WTC11 (cell line): ENCODE data around the gene TMEM80.

ENCODE experiments used
- CREB1 ChIP-seq: sonication (generic); formaldehyde crosslinking; IDR thresholded peaks from 2 replicates; pipeline ENCODE4 v1.8.0; 2023; ENCODE audit warnings: mild to moderate bottlenecking, missing genetic modification reagents
- FOXJ3 ChIP-seq: sonication (generic); formaldehyde crosslinking; IDR thresholded peaks from 2 replicates; pipeline ENCODE4 v1.9.0; 2021; ENCODE audit warnings: missing genetic modification reagents, mild to moderate bottlenecking, borderline replicate concordance
- OVOL2 ChIP-seq: fragments of 250-450 bp; sonication (Bioruptor Pico); IDR thresholded peaks from 2 replicates; pipeline ENCODE4 v1.9.0; 2021; ENCODE audit warnings: mild to moderate bottlenecking, borderline replicate concordance
- TF ChIP-seq, protein P1 (sequence below): sonication (generic); formaldehyde crosslinking; IDR thresholded peaks from 2 replicates; pipeline ENCODE4 v1.8.0; 2022; ENCODE audit warnings: mild to moderate bottlenecking, missing genetic modification reagents
- TF ChIP-seq, protein P2 (sequence below): fragments of 250-450 bp; sonication (Bioruptor Pico); IDR thresholded peaks from 2 replicates; pipeline ENCODE4 v1.8.0; 2021; ENCODE audit warnings: mild to moderate bottlenecking
- TF ChIP-seq, protein P3 (sequence below): fragments of 200-600 bp; IDR thresholded peaks from 2 replicates; pipeline ENCODE4 v1.8.0; 2022; ENCODE audit warnings: antibody characterized with exemption

DNA sequence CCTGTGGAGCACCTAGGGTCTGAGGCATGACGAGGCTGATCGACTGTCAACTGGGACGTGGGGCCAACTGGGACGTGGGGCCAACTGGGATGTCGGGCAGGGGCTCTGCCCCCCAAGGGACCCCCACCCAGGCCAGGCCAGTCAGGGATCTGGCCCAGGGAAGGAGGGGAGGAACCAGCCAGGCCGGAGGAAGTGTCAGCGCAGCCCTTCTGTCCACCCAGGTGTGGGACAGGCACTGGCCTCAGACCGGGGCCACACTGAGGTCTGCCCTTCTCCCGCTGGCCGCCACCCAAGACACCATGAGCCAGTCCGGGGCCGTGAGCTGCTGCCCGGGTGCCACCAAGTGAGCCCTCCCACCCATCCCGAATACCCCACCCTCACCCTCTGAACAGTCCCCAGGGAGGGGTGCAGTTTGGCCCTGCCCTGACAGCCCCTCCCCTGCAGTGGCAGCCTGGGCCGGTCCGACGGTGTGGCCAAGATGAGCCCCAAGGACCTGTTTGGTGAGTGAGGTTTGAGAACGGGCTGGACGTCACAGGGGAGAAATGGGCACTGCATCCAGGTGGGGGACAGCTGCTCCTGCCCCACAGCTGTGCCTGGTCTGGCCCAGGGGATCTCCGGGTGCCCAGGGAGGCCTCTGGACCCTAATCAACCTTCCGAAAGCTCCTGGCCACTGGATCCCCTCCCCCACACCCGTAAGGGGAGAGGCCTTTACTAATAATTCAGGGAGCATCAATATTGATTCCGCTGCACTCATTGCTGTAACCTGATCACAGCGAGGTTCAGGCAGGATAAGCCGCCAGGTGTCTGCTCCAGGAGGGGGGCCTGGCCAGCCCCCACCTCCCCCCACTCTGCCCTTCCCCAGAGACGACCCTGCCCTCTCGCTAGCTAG, 13.7 kb downstream of the TMEM80 start:
- TF ChIP-seq CREB1 (CRISPR knock-in tag) (no peak), OVOL2 (CRISPR knock-in tag) (no peak), FOXJ3 (no peak)
- TF ChIP-seq, protein P1, sequence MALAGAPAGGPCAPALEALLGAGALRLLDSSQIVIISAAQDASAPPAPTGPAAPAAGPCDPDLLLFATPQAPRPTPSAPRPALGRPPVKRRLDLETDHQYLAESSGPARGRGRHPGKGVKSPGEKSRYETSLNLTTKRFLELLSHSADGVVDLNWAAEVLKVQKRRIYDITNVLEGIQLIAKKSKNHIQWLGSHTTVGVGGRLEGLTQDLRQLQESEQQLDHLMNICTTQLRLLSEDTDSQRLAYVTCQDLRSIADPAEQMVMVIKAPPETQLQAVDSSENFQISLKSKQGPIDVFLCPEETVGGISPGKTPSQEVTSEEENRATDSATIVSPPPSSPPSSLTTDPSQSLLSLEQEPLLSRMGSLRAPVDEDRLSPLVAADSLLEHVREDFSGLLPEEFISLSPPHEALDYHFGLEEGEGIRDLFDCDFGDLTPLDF (CRISPR knock-in tag): no peak
- TF ChIP-seq, protein P2, sequence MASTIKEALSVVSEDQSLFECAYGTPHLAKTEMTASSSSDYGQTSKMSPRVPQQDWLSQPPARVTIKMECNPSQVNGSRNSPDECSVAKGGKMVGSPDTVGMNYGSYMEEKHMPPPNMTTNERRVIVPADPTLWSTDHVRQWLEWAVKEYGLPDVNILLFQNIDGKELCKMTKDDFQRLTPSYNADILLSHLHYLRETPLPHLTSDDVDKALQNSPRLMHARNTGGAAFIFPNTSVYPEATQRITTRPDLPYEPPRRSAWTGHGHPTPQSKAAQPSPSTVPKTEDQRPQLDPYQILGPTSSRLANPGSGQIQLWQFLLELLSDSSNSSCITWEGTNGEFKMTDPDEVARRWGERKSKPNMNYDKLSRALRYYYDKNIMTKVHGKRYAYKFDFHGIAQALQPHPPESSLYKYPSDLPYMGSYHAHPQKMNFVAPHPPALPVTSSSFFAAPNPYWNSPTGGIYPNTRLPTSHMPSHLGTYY (CRISPR knock-in tag): no peak
- TF ChIP-seq, protein P3, sequence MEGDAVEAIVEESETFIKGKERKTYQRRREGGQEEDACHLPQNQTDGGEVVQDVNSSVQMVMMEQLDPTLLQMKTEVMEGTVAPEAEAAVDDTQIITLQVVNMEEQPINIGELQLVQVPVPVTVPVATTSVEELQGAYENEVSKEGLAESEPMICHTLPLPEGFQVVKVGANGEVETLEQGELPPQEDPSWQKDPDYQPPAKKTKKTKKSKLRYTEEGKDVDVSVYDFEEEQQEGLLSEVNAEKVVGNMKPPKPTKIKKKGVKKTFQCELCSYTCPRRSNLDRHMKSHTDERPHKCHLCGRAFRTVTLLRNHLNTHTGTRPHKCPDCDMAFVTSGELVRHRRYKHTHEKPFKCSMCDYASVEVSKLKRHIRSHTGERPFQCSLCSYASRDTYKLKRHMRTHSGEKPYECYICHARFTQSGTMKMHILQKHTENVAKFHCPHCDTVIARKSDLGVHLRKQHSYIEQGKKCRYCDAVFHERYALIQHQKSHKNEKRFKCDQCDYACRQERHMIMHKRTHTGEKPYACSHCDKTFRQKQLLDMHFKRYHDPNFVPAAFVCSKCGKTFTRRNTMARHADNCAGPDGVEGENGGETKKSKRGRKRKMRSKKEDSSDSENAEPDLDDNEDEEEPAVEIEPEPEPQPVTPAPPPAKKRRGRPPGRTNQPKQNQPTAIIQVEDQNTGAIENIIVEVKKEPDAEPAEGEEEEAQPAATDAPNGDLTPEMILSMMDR: no peak
